ENCODE measurements around the gene FAM163B. TPM values are rescaled to one million over a fixed set of nuclear protein-coding genes. Genes with fewer than 3 reads are reported as not detected.

FAM163B gene
- total and polyA plus RNA-seq, 9 of the 15 experiments (the other 6 are each of a cell fraction or from before 2014, with no cell fraction given), result not detected

DNA sequence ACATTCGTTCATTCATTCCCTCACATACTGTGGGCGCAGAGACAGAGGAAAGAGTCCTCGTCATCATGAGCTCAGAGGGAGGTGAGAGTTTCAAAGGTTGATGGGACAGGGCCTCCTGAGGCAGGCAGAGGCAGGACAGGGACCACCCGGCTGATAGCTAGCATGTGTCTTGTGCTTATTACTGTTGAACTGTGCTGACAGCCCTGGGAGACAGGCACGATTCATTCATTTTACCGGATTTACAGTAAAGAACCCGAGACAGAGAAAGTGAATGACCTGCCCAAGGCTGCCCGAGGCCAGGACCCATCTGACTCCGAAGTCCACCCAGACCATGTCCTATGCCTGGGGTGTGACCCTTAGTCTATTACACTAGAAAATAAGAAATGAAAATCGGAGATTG is 4.9 kb upstream of the FAM163B start:
- H2AFZ ChIP-seq (ENCODE audit: low read depth, low read length), result no peak overlapping the region
- H3K27ac ChIP-seq (ENCODE audit: extremely low read depth, low read depth, low read length), result no peak overlapping the region
- POLR2A ChIA-PET, result no interaction called here
- no peak overlapping the region for H3K4me3 ChIP-seq
- DNase-seq (ENCODE audit: extremely low read depth in 1 of 4, low spot score in 3 of 4) (no peak), ATAC-seq (no peak), FAIRE-seq (no peak)
- no peak overlapping the region for H3K9ac ChIP-seq (ENCODE audit: insufficient read depth in 1 of 2, low read depth in 2 of 2, low read length in 2 of 2)
- H3K9me1 ChIP-seq (ENCODE audit: control insufficient read depth, insufficient read depth, low read length), result no peaks in the 10 kb centered on the region
- peaks cover 11 to 63% of the 10 kb centered on the region in 2 experiments; a peak in 4 of 5 replicates for H3K27me3 ChIP-seq (ENCODE audit: control insufficient read depth in 2 of 2, insufficient read depth in 2 of 2, low read length in 2 of 2)
- H3K4me2 ChIP-seq (ENCODE audit: insufficient read depth, low read length), result no peak overlapping the region
- H3K4me1 ChIP-seq (replicated peaks in 1 of 2; ENCODE audit: control insufficient read depth in 2 of 2, insufficient read depth in 2 of 2, low read length in 2 of 2), result peaks cover 0 to 5% of the 10 kb centered on the region in 2 experiments; a peak in 2 of 5 replicates
- CTCF ChIA-PET (ENCODE audit: low intra/inter-chr PET ratio), result no interaction called here
- in situ Hi-C loops (cut with MboI) (no loop called here), intact Hi-C loops (cut with micrococcal nuclease) (no loop called here)
- no peaks in the 10 kb centered on the region for H3K9me3 ChIP-seq (replicated peaks; ENCODE audit: control insufficient read depth, insufficient read depth, low read depth, low read length)
- no peaks in the 10 kb centered on the region for H3K36me3 ChIP-seq (ENCODE audit: control insufficient read depth, insufficient read depth, low read length)
- H4K20me1 ChIP-seq (replicated peaks; ENCODE audit: control insufficient read depth, insufficient read depth, low read length), result peaks cover 26% of the 10 kb centered on the region
- TF ChIP-seq SRSF1 (IDR thresholded peaks at IDR 0.05; ENCODE audit: low read depth, low read length) (no peak), ZNF134 (CRISPR knock-in tag; conservative IDR thresholded peaks at IDR 0.05) (no peak), CEBPB (tag; IDR thresholded peaks at IDR 0.05) (no peak), TAF15 (IDR thresholded peaks at IDR 0.05; ENCODE audit: low read depth, low read length) (no peak), ZC3H11A (IDR thresholded peaks at IDR 0.05; ENCODE audit: low read depth, low read length) (no peak), ZNF316 (IDR thresholded peaks at IDR 0.05) (no peak), TGIF2 (CRISPR knock-in tag; IDR thresholded peaks at IDR 0.05) (no peak), ZNF165 (CRISPR knock-in tag; IDR thresholded peaks at IDR 0.05; ENCODE audit: borderline replicate concordance) (no peak), ZNF695 (CRISPR knock-in tag; IDR thresholded peaks at IDR 0.05) (no peak), ETV6 (IDR thresholded peaks at IDR 0.05; ENCODE audit: borderline replicate concordance in 1 of 2, low read depth in 2 of 2, low read length in 1 of 2) (no peak), ETV6 (CRISPR knock-in tag; IDR thresholded peaks at IDR 0.05; ENCODE audit: borderline replicate concordance) (no peak), NFIX (CRISPR knock-in tag; IDR thresholded peaks at IDR 0.05; ENCODE audit: low read depth) (no peak), ZNF263 (CRISPR knock-in tag; IDR thresholded peaks at IDR 0.05; ENCODE audit: borderline replicate concordance) (no peak)
- TF ChIP-seq, protein P1, sequence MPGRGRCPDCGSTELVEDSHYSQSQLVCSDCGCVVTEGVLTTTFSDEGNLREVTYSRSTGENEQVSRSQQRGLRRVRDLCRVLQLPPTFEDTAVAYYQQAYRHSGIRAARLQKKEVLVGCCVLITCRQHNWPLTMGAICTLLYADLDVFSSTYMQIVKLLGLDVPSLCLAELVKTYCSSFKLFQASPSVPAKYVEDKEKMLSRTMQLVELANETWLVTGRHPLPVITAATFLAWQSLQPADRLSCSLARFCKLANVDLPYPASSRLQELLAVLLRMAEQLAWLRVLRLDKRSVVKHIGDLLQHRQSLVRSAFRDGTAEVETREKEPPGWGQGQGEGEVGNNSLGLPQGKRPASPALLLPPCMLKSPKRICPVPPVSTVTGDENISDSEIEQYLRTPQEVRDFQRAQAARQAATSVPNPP (IDR thresholded peaks at IDR 0.05; ENCODE audit: borderline replicate concordance, insufficient read depth, insufficient read length), result no peak
- TF ChIP-seq, protein P2, sequence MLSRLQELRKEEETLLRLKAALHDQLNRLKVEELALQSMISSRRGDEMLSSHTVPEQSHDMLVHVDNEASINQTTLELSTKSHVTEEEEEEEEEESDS (CRISPR knock-in tag; IDR thresholded peaks at IDR 0.05), result no peak
- WGBS (ENCODE audit: insufficient coverage, low coverage, missing lambda C conversion rate), result under 1% methylated on average over 10 of the region's 10 CpGs
- BruUV-seq (replicated peaks), result no TSS peak
- no peaks in the 10 kb centered on the region for H3K79me2 ChIP-seq (ENCODE audit: control insufficient read depth, insufficient read depth, low read length)

Measured in K562 (cell line).